Smooth muscle cell of the pulmonary artery (primary cell): ENCODE data around the gene SMIM43. TPM values are rescaled to one million over a fixed set of nuclear protein-coding genes. Genes with fewer than 3 reads are reported as not detected.

Experiments used
- total RNA-seq: library from RNA; depleted of rRNA; stranded (reverse); fragments of >200 nt; gene quantifications from 2 replicates; pipeline ENCODE4 v1.2.3, GENCODE V29; 2014

The SMIM43 gene
- 0.26 and 0.76 TPM in 2 replicates for total RNA-seq

GRCh38 chr4:121764702-121765367 lies at the start of gene SMIM43:
Gene SMIM43 (minus strand): TSS chr4:121765164. CDS start chr4:121765105, 59 bp downstream.

GRCh38 chr4:121800961-121801714 lies 36.2 kb upstream of the SMIM43 start, which contains the start of gene EXOSC9:
Gene EXOSC9 (plus strand): TSS chr4:121801323. CDS start chr4:121801425, 102 bp downstream.

Other genes starting within 250 kb of the SMIM43 start
- gene ANXA5, start 68.2 kb downstream of the SMIM43 start, total RNA-seq, result 600 and 807 TPM in 2 replicates
- 13.5 and 15.3 TPM in 2 replicates for gene EXOSC9, start 36.2 kb upstream of the SMIM43 start, total RNA-seq
- gene CCNA2, start 58.7 kb upstream of the SMIM43 start, total RNA-seq, result 5.1 and 14.4 TPM in 2 replicates
- gene BBS7, start 105.3 kb upstream of the SMIM43 start, total RNA-seq, result 15.4 and 19.0 TPM in 2 replicates
- 0.03 and 0.78 TPM in 2 replicates for gene TRPC3, start 186.9 kb upstream of the SMIM43 start, total RNA-seq